Uterus (tissue), 4 donors: Measurements from ENCODE around the gene EML1. TPM values are rescaled to one million over a fixed set of nuclear protein-coding genes. Genes with fewer than 3 reads are reported as not detected.
"Not testable (repeated sequence)": the region's sequence is repeated elsewhere in the genome, so short reads cannot be mapped to it uniquely, and the experiment has no call there.

Source experiments
- DNase-seq, 2 donors: peaks; one replicate each; pipeline ENCODE4 v3.0.0-alpha.2; 2019 to 2020
- H3K27ac ChIP-seq, 2 donors: fragments of 200-600 bp; sonication (generic); 1 replicate in 1 of 2; 2 replicates in 1 of 2; pipeline ENCODE4 v1.5.1; 2016 to 2018
- H3K27me3 ChIP-seq, 2 donors: fragments of 200-600 bp; sonication (generic); one replicate each; pipeline ENCODE4 v1.5.1; 2018 to 2019; ENCODE audit warnings: control low read depth in 1 of 2
- H3K36me3 ChIP-seq, 2 donors: fragments of 200-600 bp; sonication (generic); one replicate each; pipeline ENCODE4 v1.5.1; 2019; ENCODE audit warnings: control low read depth in 1 of 2
- H3K4me1 ChIP-seq, 2 donors: fragments of 200-600 bp; sonication (generic); one replicate each; pipeline ENCODE4 v1.5.1; 2018 to 2019; ENCODE audit warnings: control low read depth in 1 of 2
- H3K4me3 ChIP-seq, 2 donors: fragments of 200-600 bp; sonication (generic); 1 replicate in 1 of 2; 2 replicates in 1 of 2; pipeline ENCODE4 v1.5.1; 2018 to 2019; ENCODE audit warnings: mild to moderate bottlenecking in 1 of 2
- H3K9me3 ChIP-seq, 2 donors: fragments of 200-600 bp; sonication (generic); one replicate each; pipeline ENCODE4 v1.5.1; 2019; ENCODE audit warnings: control low read depth in 1 of 2
- POLR2A ChIP-seq, 2 donors: fragments of 450-650 bp; IDR thresholded peaks; one replicate each; pipeline ENCODE4 v1.6.1; 2016; ENCODE audit warnings: antibody characterized with exemption in 2 of 2, mild to moderate bottlenecking in 1 of 2, moderate library complexity in 1 of 2
- intact Hi-C: fragments of 100-400 bp; cut with DNase I; formaldehyde crosslinking; loops from one replicate; pipeline ENCODE4 v1.15.1; 2023; ENCODE audit warnings: low total_unique reads
- total RNA-seq, 4 donors: library from RNA; depleted of rRNA in 3 of 4; stranded (reverse); fragments of >200 nt in 3 of 4; gene quantifications; one replicate each; pipeline versions ENCODE4 v1.1.0 to v1.2.4, GENCODE V29; 2014 to 2023
- TF ChIP-seq, protein P1 (sequence below), 4 experiments: fragments of 200-600 bp in 2 of 4; fragments of 450-650 bp in 2 of 4; sonication (generic) in 2 of 4; IDR thresholded peaks; one replicate each; pipeline ENCODE4 v1.5.1; 2016 to 2019; ENCODE audit warnings: antibody characterized with exemption in 4 of 4, mild to moderate bottlenecking in 2 of 4, moderate library complexity in 1 of 4
- donor health status: DM: yes; HTN: yes; CAD: no.

Gene EML1
- total RNA-seq, 4 donors from 2014 or later = 51.4 to 184 (median 84.4) TPM

- intact Hi-C loops = no loop called here
- TF ChIP-seq POLR2A (IDR thresholded peaks at IDR 0.05) = no peak
- TF ChIP-seq, protein P1, sequence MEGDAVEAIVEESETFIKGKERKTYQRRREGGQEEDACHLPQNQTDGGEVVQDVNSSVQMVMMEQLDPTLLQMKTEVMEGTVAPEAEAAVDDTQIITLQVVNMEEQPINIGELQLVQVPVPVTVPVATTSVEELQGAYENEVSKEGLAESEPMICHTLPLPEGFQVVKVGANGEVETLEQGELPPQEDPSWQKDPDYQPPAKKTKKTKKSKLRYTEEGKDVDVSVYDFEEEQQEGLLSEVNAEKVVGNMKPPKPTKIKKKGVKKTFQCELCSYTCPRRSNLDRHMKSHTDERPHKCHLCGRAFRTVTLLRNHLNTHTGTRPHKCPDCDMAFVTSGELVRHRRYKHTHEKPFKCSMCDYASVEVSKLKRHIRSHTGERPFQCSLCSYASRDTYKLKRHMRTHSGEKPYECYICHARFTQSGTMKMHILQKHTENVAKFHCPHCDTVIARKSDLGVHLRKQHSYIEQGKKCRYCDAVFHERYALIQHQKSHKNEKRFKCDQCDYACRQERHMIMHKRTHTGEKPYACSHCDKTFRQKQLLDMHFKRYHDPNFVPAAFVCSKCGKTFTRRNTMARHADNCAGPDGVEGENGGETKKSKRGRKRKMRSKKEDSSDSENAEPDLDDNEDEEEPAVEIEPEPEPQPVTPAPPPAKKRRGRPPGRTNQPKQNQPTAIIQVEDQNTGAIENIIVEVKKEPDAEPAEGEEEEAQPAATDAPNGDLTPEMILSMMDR (IDR thresholded peaks at IDR 0.05) = no peak
- Histone ChIP-seq H3K27me3 (no peaks in the 10 kb centered on the region), H3K4me3 (no peak overlapping the region), H3K36me3 (no peaks in the 10 kb centered on the region), H3K27ac (no peak overlapping the region), H3K9me3 (no peaks in the 10 kb centered on the region), H3K4me1 (peaks cover 0 to 19% of the 10 kb centered on the region in 2 donors)
- DNase-seq = peak in 1 of 2 donors; percentile 11
These were observed 32.4 kb upstream of the EML1 start for GRCh38 chr14:99760817-99761216.

DNA sequence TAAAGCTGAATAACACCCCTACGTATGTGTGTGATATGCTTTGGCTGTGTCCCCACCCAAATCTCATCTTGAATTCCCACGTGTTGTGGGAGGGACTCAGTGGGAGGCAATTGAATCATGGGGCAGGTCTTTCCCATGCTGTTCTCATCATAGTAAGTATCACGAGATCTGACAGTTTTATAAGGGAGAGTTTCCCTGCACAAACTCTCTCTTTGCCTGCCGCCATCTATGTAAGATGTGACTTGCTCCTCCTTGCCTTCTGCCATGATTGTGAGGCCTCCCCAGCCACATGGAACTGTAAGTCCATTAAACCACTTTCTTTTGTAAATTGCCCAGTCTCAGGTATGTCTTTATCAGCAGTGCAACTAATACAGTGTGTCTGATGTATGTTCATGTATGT lies 30.3 kb upstream of the EML1 start:
- H3K36me3 ChIP-seq, H3K27me3 ChIP-seq, H3K27ac ChIP-seq, H3K4me3 ChIP-seq, H3K4me1 ChIP-seq, H3K9me3 ChIP-seq, intact Hi-C loops: not testable (repeated sequence)
- DNase-seq = peak in 1 of 2 donors; percentile 2

- no peak for TF ChIP-seq POLR2A (IDR thresholded peaks at IDR 0.05)
- TF ChIP-seq, protein P1 (IDR thresholded peaks at IDR 0.05) = no peak
- Histone ChIP-seq H3K9me3 (no peaks in the 10 kb centered on the region), H3K4me1 (peaks cover 0 to 3% of the 10 kb centered on the region in 2 donors), H3K27ac (no peak overlapping the region), H3K36me3 (no peaks in the 10 kb centered on the region), H3K4me3 (no peak overlapping the region), H3K27me3 (no peaks in the 10 kb centered on the region)
- peak in 1 of 2 donors; percentile 9 for DNase-seq
- intact Hi-C loops = no loop called here
These were observed 29.5 kb upstream of the EML1 start for GRCh38 chr14:99763527-99764221.

GRCh38 chr14:99764222-99764706 lies 28.9 kb upstream of the EML1 start:
- no peak overlapping the region for H3K27ac ChIP-seq
- no peaks in the 10 kb centered on the region for H3K27me3 ChIP-seq
- H3K4me3 ChIP-seq = no peak overlapping the region
- H3K4me1 ChIP-seq = no peaks in the 10 kb centered on the region
- TF ChIP-seq POLR2A (IDR thresholded peaks at IDR 0.05) = no peak
- TF ChIP-seq, protein P1 (IDR thresholded peaks at IDR 0.05) = no peak
- intact Hi-C loops = no loop called here
- H3K9me3 ChIP-seq = no peaks in the 10 kb centered on the region
- no peaks in the 10 kb centered on the region for H3K36me3 ChIP-seq
- DNase-seq = no peak

- peak in 1 of 2 donors; percentile 8 for DNase-seq
- H3K4me1 ChIP-seq = no peaks in the 10 kb centered on the region
- H3K9me3 ChIP-seq = no peaks in the 10 kb centered on the region
- H3K27ac ChIP-seq = no peak overlapping the region
- no peaks in the 10 kb centered on the region for H3K36me3 ChIP-seq
- intact Hi-C loops = no loop called here
- no peak overlapping the region for H3K4me3 ChIP-seq
- H3K27me3 ChIP-seq = no peaks in the 10 kb centered on the region
- no peak for TF ChIP-seq POLR2A (IDR thresholded peaks at IDR 0.05)
- TF ChIP-seq, protein P1 (IDR thresholded peaks at IDR 0.05) = no peak
These were observed 24.8 kb upstream of the EML1 start for GRCh38 chr14:99768381-99768780.
